GM21825 (cell line): ENCODE results near the gene ABCG2.
"Not testable (repeated sequence)": the region's sequence is repeated elsewhere in the genome, so short reads cannot be mapped to it uniquely, and the experiment has no call there.

ENCODE experiments used
- ATAC-seq: cut with Tn5 transposase; IDR thresholded peaks from one replicate; pipeline ENCODE4 v1.9.1; 2021; ENCODE audit warnings: mild to moderate bottlenecking, moderate library complexity; ENCODE audit not compliant: unreplicated experiment

Gene ABCG2

DNA sequence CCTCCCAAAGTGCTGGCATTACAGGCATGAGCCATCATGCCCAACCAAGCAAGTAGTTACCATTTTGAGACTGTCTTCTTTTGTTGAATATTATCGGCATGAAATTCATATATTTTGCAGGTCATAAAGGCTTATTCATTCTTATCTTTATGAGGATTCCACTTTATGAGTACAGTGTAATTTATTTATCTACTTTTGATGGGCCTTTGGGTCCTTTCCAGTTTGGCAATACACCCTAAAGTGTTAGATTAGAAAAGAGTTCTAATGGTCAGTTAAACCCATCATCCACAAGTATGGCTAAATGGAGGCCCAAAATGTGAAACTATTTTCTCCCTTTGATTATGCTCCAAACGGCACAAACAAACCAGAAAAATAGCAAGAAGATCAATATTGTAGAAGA lies 10.9 kb upstream of the ABCG2 start:
- ATAC-seq, result no peak

DNA sequence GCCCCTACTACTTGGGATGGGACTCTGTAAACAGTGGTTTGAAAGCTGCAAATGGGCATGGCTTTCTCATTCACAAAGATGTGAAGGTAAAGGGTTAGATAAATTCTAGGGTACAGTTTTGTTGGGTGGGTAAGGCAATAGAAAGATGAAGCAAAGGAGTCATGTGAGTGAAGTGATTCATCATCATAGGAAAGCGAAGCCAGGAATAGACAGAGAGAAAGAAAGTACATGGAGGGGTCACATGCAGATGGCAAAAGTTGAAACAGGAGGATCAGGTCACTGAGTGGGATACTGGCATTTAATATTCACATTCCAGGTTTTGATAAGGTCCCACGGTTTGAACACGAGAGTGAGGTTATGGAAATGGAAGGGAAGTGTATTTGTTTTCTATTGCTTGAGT lies 8.2 kb upstream of the ABCG2 start:
- ATAC-seq, result no peak

DNA sequence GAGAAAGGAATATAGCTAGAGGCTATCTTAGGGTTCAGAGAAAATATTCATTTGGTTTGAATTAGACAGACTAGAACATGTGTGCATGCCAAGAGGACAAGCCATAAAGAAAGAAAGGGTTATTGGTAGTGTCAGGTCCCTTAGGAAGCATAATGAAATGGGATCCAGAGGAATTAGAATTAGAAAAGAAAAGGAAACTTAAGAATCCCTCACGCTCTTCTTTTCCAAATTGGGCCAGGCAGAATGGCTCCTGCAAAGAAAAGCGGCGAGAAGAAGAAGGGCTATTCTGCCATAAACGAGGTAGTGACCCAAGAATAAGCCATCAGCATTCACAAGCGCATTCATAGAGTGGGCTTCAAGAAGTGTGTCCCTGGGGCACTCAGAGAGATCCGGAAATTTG lies 4.9 kb upstream of the ABCG2 start:
- ATAC-seq, result no peak

DNA sequence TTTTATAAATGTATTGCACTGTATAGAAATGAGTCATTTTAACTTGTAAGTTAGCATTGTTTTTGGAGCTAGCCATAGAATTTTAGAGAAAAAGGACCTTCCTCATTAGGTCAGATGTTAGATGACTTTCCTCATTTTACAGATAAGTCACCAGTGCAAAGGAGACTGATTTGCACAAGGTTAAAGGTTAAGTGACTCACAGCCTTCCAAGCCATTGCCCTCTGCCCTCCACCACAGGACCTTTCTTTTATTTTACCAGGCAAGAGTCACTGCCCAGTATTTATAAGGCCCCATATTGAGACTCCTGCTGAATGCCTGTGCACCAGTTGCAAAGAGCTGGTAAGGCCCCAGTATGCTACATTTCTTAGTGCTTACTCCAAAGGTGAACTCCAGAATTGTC lies 4.2 kb upstream of the ABCG2 start:
- no peak for ATAC-seq

DNA sequence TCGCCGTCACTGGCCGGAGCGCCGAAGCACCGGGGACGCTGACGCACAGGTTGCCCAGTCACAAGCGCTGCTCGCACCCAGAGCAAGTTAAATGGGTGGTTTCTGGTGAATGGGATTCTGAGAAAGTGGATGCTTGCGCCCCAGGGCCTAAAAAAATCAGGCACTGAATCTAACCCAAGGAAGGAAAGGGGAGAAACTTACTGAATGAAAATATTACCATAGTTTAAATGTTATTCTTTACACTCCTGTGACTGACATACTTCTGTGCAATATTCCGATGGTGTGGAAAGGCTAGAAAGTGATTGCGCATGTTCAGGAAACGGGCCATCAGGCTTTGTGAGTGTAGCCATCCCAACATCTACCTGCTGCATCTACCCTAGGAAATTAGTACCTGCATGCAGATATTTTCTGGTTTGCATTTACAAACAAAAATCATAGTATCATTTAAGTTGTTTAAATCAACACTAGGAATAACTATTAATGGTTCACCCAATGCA lies 838 bp upstream of the ABCG2 start:
- ATAC-seq, result no peak

DNA sequence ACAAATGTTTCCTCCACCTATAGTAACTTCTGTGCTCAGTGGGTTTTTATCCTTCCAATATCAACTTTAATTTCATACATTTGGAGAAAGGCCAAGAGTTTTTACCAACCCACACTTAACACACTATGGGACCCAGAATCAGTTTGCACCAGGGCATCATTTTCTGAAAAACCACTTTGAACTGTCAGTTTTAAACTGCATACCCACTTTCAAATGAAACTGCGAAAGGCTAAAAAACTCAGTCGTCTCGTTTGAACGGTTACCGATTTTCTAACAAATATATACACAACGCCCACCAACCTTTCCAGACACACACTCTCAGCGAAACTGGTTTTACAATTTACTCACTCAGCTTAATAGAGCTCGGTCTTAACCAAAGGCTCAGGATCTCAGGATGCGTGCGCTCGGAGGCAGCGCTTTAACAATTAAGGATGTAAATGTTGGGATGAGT lies 376 bp downstream of the ABCG2 start:
- peak; percentile 41 for ATAC-seq

DNA sequence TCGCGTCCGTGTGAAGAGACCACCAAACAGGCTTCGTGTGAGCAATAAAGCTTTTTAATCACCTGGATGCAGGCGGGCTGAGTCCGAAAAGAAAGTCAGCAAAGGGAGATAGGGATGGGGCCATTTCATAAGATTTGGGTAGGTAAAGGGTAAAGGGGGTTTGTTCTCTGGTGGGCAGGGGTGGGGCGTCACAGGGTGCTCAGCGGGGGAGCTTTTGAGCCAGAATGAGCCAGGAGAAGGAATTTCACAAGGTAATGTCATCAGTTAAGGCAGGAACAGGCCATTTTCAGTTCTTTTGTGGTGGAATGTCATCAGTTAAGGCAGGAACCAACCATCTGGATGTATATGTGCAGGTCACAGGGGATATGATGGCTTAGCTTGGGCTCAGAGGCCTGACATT lies 6.1 kb downstream of the ABCG2 start:
- not testable (repeated sequence) for ATAC-seq

DNA sequence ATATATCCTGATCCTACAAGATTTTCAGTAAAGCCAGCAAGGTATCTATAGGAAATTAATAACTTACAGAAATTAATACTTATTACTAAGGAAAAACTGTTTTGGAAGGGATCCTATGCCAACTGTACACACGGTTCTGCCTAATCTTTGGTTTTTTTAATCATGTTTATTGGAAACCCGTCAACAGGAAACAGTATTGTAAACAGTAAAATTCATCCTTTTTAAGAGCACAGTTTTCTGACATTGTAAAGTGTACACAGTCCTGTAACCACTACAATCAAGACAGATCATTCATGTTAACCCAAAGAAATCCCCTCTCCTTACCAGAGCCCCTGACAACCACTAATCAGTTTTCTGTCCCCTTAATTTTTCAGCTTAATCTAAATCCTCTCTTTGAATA lies 9.9 kb downstream of the ABCG2 start:
- no peak for ATAC-seq

DNA sequence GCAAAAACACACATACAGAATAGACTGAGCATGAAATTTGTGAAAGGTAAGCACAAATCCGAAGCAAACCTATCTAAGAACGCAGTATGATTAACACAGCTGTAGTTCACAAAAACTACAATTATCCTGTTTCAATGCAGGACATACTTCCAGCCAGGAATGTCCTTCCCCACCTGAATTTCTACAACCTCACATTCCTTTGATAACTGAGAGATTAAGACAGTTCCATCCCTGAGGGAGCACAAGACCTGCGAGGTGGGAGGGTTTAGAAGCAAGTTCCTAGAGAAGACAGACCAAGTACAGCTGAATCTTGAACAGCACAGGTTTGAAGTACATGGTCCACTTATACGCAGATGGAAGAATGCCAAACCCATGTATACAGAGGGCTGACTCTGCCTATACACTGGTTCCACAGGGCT lies 10.6 kb downstream of the ABCG2 start:
- no peak for ATAC-seq

DNA sequence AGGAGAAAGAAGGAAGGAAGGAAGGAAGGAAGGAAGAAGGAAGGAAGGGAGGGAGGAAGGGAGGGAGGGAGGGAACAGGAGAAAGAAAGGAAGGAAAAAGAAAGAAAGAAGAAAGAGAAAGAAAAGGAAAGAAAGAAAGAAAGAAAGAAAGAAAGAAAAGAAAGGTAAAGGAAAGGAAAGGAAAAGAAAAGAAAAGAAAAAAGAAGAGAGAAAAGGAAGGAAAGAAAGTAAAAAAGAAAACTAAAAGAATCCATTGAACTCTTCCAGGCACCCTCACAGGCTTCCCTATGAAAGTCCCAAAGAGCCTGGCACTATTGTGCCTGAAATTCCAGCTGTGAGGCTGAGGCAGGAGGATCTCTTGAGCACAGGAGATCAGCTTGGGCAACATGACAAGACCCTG lies 11.5 kb downstream of the ABCG2 start:
- no peak for ATAC-seq

DNA sequence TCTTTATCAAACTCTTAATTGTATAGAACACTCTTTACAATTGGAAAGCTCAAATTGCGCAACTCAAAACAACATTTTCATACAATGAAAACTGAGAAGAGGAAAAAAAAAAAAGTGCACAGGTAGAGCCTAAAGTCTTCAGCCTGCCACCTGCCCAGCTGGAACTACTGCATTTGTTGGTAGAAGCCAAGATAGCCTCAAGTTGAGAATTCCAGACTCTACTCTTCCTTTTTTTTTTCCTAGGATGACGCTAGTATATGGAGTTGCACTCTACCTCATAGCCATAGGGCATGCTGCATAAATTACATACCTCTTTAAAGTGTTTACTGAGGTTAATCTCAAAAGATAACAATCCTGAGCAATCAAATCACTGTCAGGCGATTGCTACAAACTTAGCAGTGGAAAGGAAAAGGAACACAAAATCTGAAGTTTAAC lies 13.6 kb downstream of the ABCG2 start:
- ATAC-seq, result no peak

DNA sequence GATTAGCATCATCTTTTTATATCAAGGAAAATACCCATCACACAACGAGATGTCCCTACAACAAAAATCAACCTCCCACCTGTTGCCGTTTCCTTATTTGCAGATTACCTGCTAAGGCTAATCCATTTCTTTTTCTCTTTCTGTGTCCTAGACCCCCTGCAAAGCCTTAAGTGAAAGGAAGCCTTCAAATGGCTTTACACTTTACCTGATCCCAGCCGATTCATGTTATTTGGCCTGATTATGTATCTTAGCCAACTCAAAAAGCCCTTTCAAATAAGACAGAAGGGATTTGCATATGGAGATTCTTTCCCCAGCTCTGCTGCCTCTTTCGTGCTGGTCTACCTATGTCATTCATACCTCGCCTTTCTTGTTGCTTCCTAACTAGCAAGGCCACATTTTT lies 14.4 kb downstream of the ABCG2 start:
- ATAC-seq, result no peak

DNA sequence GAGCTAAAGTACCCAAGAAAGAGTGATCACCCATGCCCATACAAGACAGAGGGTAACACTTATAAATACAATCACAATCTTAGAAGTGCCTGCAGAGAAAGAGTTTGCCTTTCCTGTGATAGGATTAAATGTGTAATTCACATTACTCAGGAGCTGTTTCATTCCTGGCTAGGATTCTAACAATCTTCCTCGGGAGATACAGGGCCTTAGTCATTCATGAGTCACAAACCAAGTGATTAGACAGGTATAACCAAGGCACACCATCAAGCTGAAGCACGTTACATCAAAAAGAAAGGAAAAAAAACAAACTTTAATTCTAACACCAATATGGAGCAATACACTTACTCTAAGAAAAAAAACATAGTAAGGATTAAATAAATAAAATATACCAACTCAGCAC lies 14.9 kb downstream of the ABCG2 start:
- ATAC-seq, result no peak

DNA sequence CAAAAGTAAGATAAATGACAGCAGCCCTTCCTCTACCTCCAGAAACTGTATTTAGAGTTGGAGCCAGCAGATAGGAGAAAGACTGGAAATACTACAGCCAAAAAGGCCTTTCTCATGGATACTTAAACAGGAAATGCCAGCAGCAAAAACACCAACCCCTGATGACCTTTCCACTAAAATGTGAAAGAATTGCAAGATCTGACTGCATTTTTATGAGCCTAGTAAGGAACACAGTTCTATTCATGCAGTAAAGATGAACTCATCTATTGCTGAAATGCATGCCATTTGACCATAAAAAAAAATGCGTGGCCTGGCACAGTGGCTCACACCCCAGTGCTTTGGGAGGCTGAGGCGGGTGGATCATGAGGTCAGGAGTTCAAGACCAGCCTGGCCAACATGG lies 19.9 kb downstream of the ABCG2 start:
- ATAC-seq, result no peak

DNA sequence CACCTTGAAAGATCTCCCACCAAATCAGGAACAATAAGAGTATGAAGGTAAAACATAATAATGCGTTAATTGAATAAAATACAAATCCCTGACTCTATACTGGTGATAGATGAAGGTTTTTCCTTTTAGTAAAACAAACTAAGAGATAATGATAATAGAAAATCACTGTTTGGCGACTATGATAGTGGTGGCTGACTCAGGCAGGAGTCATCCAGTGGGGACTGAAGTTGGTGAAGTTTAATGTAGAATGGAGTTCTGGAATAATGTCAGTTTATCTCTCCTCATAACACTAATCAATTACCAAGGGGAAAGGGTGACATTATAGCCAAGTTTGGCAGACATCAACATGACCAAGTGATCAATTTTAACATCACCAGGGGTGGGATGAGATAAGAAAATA lies 21.3 kb downstream of the ABCG2 start:
- ATAC-seq, result no peak

DNA sequence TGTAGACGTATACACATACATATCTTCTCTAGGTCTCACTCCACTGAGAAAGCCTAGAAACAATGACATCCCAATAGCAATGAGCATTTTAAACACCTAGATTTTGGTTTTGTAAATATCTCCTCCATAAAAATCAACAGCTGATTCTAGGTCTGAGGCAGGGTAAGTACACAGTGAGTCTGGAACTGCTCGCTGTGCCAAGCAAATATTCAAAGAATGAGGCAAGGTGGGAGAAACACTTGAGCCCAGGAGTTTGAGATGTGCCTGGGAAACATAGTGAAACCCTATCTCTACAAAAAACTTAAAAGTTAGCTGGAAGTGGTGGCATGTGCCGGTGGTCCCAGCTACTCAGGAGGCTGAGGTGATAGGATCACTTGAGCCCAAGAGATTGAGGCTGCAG lies 22.2 kb downstream of the ABCG2 start:
- no peak for ATAC-seq

DNA sequence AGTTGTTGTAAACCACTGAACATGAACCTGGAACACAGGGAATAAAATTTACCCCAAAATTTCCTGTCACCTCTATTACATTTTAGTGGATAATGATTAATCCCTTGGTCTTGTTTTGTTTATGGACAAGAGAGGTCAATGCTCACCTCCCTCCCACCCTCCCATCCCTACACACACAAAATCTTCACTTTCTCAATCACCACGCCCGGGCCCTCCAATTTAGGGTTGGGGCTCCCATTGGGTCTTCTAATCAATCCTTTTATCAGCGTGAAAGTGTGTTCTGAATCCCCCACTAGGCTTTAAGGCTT lies 23.1 kb downstream of the ABCG2 start:
- ATAC-seq, result no peak

DNA sequence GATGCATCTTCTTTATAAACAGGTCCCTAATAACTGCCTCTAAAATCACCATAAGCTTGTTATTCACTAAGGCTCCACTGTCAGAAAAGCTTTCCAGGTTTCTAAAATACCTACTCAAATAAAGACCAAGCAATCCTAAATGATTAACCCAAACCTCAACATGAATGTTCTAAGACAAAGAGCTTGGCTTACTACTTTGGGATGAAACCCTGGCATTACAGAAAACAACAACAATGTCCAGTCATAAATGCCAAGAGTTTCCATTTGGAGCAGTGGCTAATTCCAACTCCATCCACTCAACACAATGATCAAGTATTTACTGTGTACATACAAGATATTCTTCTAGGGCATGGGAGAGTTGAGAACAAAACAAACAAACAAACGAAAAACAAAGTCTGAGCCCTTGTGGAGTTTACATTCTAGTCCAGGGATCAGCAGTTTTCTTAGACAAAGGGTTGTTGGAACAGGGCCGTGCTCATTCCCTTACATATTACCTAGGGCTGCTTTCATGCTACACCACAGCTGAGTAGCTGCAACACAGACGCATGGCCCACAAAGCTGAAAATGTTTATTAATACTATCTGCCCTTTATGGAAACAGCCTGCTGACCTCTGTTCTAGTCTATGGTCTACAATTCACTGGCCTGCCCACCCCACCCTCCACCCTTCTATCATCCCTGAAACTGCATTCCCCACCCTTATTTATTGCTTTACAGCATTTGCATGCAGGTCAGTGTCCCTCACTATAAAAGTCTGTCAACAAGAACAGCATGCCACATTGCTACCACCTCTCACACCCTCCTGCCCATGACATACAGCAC lies 23.7 kb downstream of the ABCG2 start:
- no peak for ATAC-seq

DNA sequence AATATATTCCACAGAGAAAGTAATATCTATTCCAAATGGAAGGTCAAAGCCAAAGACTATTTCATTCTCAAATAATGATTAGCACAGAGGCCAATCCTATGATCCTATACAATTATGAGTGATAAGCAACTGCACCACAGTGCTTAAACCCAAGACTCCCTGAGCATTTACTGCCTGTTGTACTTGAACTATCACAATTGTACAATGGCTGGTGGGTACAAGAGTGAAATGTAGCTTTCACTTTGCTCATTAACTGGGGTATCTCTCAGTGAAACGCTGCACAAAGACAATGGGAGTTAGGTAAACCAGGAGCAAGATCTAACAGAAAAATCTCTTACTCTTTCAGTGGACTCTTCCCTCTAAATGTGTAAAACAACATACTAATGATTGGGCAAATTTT lies 24.3 kb downstream of the ABCG2 start:
- no peak for ATAC-seq

DNA sequence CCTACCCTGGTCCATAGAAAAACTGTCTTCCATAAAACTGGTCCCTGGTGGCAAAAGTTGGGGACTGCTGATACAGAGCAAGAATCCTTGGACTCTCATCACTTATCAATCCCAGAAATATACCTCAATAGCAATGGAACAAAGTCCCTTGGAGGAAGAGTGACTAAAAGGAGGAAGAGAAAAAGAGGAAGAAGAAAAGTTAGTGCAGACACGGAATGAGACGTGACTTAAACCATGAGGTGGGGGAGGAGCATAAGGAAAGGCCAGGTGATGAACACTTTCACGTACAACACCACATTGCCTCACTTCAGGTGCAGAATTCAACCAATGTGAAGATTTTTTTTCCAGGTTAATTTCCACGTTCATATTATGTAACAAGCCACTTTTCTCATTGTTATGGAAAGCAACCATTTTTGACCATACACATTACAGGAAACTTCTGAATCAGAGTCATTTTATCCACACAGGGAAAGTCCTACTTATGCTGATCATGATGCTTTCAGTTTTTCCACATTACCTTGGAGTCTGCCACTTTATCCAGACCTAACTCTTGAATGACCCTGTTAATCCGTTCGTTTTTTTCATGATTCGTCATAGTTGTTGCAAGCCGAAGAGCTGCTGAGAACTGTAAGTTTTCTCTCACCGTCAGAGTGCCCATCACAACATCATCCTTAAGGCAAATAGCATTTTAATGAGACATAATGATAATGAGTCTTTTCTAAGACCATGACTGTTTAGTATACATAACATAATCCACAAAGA lies 27.7 kb downstream of the ABCG2 start:
- no peak for ATAC-seq

DNA sequence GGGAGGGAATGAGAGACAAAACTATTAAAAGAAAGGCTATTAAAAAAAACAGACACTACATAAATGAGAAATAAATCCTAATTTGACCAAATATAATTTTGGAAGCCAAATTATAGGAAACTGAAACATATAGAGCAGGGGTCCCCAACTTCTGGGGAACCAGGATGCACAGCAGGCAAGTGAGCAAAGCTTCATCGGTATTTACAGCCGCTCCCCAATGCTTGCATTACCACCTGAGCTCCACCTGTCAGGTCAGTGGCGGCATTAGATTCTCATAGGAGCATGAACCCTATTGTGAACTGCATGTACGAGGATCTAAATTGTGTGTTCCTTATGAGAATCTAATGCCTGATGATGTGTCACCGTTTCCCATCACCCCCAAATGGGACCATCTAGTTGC lies 28.4 kb downstream of the ABCG2 start:
- no peak for ATAC-seq

DNA sequence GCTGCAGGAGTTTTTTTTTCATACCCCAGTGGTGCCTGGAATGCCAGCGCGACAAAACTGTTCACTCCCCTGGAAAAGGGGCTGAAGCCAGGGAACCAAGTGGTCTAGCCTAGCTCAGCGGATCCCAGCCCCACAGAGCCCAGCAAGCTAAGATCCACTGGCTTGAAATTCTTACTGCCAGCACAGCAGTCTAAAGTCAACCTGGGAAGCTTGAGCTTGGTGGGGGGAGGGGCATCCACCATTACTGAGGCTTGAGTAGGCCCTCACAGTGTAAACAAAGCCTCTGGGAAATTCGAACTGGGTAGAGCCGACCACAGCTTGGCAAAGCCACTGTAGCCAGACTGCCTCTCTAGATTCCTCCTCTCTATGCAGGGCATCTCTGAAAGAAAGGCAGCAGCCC lies 36.2 kb downstream of the ABCG2 start:
- ATAC-seq, result not testable (repeated sequence)
